Sigmoid colon (tissue), 4 donors: Measurements from ENCODE around the gene CELA2B.

Source experiments
- EP300 ChIP-seq, 4 donors: sonication (generic); formaldehyde crosslinking; IDR thresholded peaks; one replicate each; pipeline ENCODE4 v1.6.1; 2017; ENCODE audit warnings: antibody characterized with exemption in 4 of 4
- POLR2A ChIP-seq, 2 donors: fragments of 450-650 bp; IDR thresholded peaks; one replicate each; pipeline ENCODE4 v1.6.1; 2016; ENCODE audit warnings: antibody characterized with exemption in 2 of 2, mild to moderate bottlenecking in 2 of 2, moderate library complexity in 2 of 2

GRCh38 chr1:15477646-15478212 is 1.8 kb downstream of the CELA2B start:
- TF ChIP-seq POLR2A (IDR thresholded peaks at IDR 0.05): no peak
- TF ChIP-seq EP300 (IDR thresholded peaks at IDR 0.05): no peak
